Large intestine (tissue), 3 donors: ENCODE measurements around the gene NDUFS8. TPM values are rescaled to one million over a fixed set of nuclear protein-coding genes. Genes with fewer than 3 reads are reported as not detected.

ENCODE experiments used
- DNase-seq, 2 donors: peaks; one replicate each; pipeline versions ENCODE4 v3.0.0 to v3.0.0-alpha.2; 2013
- H3K27ac ChIP-seq: one replicate; pipeline ENCODE4 v1.5.1; 2013; ENCODE audit warnings: low read length
- H3K27me3 ChIP-seq: 2 replicates; pipeline ENCODE4 v1.6.1; 2013; ENCODE audit warnings: low read length; ENCODE audit not compliant: control insufficient read depth, insufficient read depth
- H3K36me3 ChIP-seq: 2 replicates; pipeline ENCODE4 v1.6.1; 2013; ENCODE audit warnings: low read length; ENCODE audit not compliant: control insufficient read depth, insufficient read depth
- H3K4me1 ChIP-seq: one replicate; pipeline ENCODE4 v1.6.1; 2013; ENCODE audit warnings: low read length; ENCODE audit not compliant: control insufficient read depth, insufficient read depth
- H3K4me3 ChIP-seq: one replicate; pipeline ENCODE4 v1.5.1; 2013; ENCODE audit warnings: low read length
- H3K9me3 ChIP-seq: one replicate; pipeline ENCODE4 v1.6.1; 2013; ENCODE audit warnings: mild to moderate bottlenecking, low read depth, low read length, moderate library complexity; ENCODE audit not compliant: control insufficient read depth
- WGBS: methylation state at CpG from one replicate; pipeline ENCODE4 v1.1.5; 2013; ENCODE audit warnings: low lambda C conversion rate; ENCODE audit not compliant: insufficient coverage; 5-methylcytosine and 5-hydroxymethylcytosine counted together
- polyA plus RNA-seq: library from polyadenylated mRNA; unstranded; fragments of 120-200 nt; gene quantifications from one replicate; pipeline ENCODE4 v1.2.1, GENCODE V29; 2013

NDUFS8 gene
- polyA plus RNA-seq, 1 donor, result 83.7 TPM

- H3K27me3 ChIP-seq, result no peaks in the 10 kb centered on the region
- no peak for DNase-seq
- no peak overlapping the region for H3K27ac ChIP-seq
- H3K9me3 ChIP-seq, result no peaks in the 10 kb centered on the region
- H3K4me3 ChIP-seq, result no peak overlapping the region
- H3K4me1 ChIP-seq, result peaks cover 29% of the 10 kb centered on the region
- H3K36me3 ChIP-seq, result no peaks in the 10 kb centered on the region
- WGBS, result no CpG with 5 or more reads among the region's 13 CpGs
Measured at GRCh38 chr11:68016161-68016903, 14.1 kb upstream of the NDUFS8 start.

- DNase-seq, result peak in 1 of 2 donors; percentile 69
- no peaks in the 10 kb centered on the region for H3K9me3 ChIP-seq
- no peak overlapping the region for H3K4me3 ChIP-seq
- H3K27me3 ChIP-seq, result no peaks in the 10 kb centered on the region
- H3K4me1 ChIP-seq, result peaks cover 23% of the 10 kb centered on the region
- WGBS, result no CpG with 5 or more reads among the region's 16 CpGs
- peaks cover 4% of the 10 kb centered on the region for H3K36me3 ChIP-seq
- H3K27ac ChIP-seq, result no peak overlapping the region
Measured at GRCh38 chr11:68016904-68017817, 13.3 kb upstream of the NDUFS8 start.

GRCh38 chr11:68017980-68018729 lies 12.3 kb upstream of the NDUFS8 start:
- WGBS, result no CpG with 5 or more reads among the region's 27 CpGs
- no peaks in the 10 kb centered on the region for H3K9me3 ChIP-seq
- peaks cover 23% of the 10 kb centered on the region for H3K4me1 ChIP-seq
- no peak overlapping the region for H3K4me3 ChIP-seq
- no peak for DNase-seq
- H3K27ac ChIP-seq, result no peak overlapping the region
- H3K36me3 ChIP-seq, result peaks cover 5% of the 10 kb centered on the region
- H3K27me3 ChIP-seq, result no peaks in the 10 kb centered on the region

GRCh38 chr11:68018730-68019190 lies 11.7 kb upstream of the NDUFS8 start:
- no peak for DNase-seq
- no peak overlapping the region for H3K27ac ChIP-seq
- H3K4me1 ChIP-seq, result peaks cover 23% of the 10 kb centered on the region
- peaks cover 5% of the 10 kb centered on the region for H3K36me3 ChIP-seq
- H3K27me3 ChIP-seq, result no peaks in the 10 kb centered on the region
- no peaks in the 10 kb centered on the region for H3K9me3 ChIP-seq
- H3K4me3 ChIP-seq, result no peak overlapping the region
- WGBS, result no CpG with 5 or more reads among the region's 18 CpGs

- peaks cover 5% of the 10 kb centered on the region for H3K36me3 ChIP-seq
- DNase-seq, result no peak
- H3K9me3 ChIP-seq, result no peaks in the 10 kb centered on the region
- H3K27me3 ChIP-seq, result no peaks in the 10 kb centered on the region
- no peak overlapping the region for H3K27ac ChIP-seq
- no CpG with 5 or more reads among the region's 12 CpGs for WGBS
- H3K4me1 ChIP-seq, result peaks cover 17% of the 10 kb centered on the region
- no peak overlapping the region for H3K4me3 ChIP-seq
Measured at GRCh38 chr11:68019486-68019885, 11.0 kb upstream of the NDUFS8 start.

- no peak for DNase-seq
- no CpG with 5 or more reads among the region's 11 CpGs for WGBS
- H3K4me1 ChIP-seq, result peaks cover 14% of the 10 kb centered on the region
- H3K9me3 ChIP-seq, result no peaks in the 10 kb centered on the region
- peaks cover 8% of the 10 kb centered on the region for H3K36me3 ChIP-seq
- no peaks in the 10 kb centered on the region for H3K27me3 ChIP-seq
- no peak overlapping the region for H3K27ac ChIP-seq
- no peak overlapping the region for H3K4me3 ChIP-seq
Measured at GRCh38 chr11:68020575-68020974, 9.9 kb upstream of the NDUFS8 start.

- Histone ChIP-seq H3K9me3 (no peaks in the 10 kb centered on the region), H3K4me1 (peaks cover 13% of the 10 kb centered on the region), H3K27me3 (no peaks in the 10 kb centered on the region), H3K36me3 (peaks cover 9% of the 10 kb centered on the region), H3K4me3 (no peak overlapping the region), H3K27ac (no peak overlapping the region)
- DNase-seq, result no peak
- no CpG with 5 or more reads among the region's 27 CpGs for WGBS
Measured at GRCh38 chr11:68021167-68021787, 9.2 kb upstream of the NDUFS8 start.

GRCh38 chr11:68022531-68022930 lies 8.0 kb upstream of the NDUFS8 start:
- Histone ChIP-seq H3K4me3 (no peak overlapping the region), H3K9me3 (no peaks in the 10 kb centered on the region), H3K27ac (no peak overlapping the region), H3K4me1 (peaks cover under 1% of the 10 kb centered on the region), H3K36me3 (peaks cover 9% of the 10 kb centered on the region), H3K27me3 (no peaks in the 10 kb centered on the region)
- no CpG with 5 or more reads among the region's 13 CpGs for WGBS
- no peak for DNase-seq

- no peak overlapping the region for H3K4me3 ChIP-seq
- no peak overlapping the region for H3K27ac ChIP-seq
- peaks cover 9% of the 10 kb centered on the region for H3K36me3 ChIP-seq
- no peak for DNase-seq
- WGBS, result no CpG with 5 or more reads among the region's 5 CpGs
- no peaks in the 10 kb centered on the region for H3K27me3 ChIP-seq
- H3K4me1 ChIP-seq, result peaks cover under 1% of the 10 kb centered on the region
- H3K9me3 ChIP-seq, result no peaks in the 10 kb centered on the region
Measured at GRCh38 chr11:68024508-68024907, 6.0 kb upstream of the NDUFS8 start.

- peaks cover 4% of the 10 kb centered on the region for H3K4me1 ChIP-seq
- peaks cover 9% of the 10 kb centered on the region for H3K36me3 ChIP-seq
- WGBS, result no CpG with 5 or more reads among the region's 5 CpGs
- H3K9me3 ChIP-seq, result no peaks in the 10 kb centered on the region
- H3K27ac ChIP-seq, result no peak overlapping the region
- no peak overlapping the region for H3K4me3 ChIP-seq
- no peaks in the 10 kb centered on the region for H3K27me3 ChIP-seq
- no peak for DNase-seq
Measured at GRCh38 chr11:68025047-68025446, 5.4 kb upstream of the NDUFS8 start.
